ENCODE results near the gene CAMP. TPM values are rescaled to one million over a fixed set of nuclear protein-coding genes. Genes with fewer than 3 reads are reported as not detected.

Gene CAMP
- total RNA-seq, 1 donor from 2014 or later, result 2.3 TPM

- H3K9me3 ChIP-seq, result no peaks in the 10 kb centered on the region
- no peak overlapping the region for H3K4me3 ChIP-seq
- H3K4me1 ChIP-seq, result peaks cover 45% of the 10 kb centered on the region
- intact Hi-C loops (cut with DNase I), result no loop called here
- no peaks in the 10 kb centered on the region for H3K27me3 ChIP-seq (ENCODE audit: low read depth)
- peaks cover 24% of the 10 kb centered on the region for H3K36me3 ChIP-seq
- TF ChIP-seq, protein P1, sequence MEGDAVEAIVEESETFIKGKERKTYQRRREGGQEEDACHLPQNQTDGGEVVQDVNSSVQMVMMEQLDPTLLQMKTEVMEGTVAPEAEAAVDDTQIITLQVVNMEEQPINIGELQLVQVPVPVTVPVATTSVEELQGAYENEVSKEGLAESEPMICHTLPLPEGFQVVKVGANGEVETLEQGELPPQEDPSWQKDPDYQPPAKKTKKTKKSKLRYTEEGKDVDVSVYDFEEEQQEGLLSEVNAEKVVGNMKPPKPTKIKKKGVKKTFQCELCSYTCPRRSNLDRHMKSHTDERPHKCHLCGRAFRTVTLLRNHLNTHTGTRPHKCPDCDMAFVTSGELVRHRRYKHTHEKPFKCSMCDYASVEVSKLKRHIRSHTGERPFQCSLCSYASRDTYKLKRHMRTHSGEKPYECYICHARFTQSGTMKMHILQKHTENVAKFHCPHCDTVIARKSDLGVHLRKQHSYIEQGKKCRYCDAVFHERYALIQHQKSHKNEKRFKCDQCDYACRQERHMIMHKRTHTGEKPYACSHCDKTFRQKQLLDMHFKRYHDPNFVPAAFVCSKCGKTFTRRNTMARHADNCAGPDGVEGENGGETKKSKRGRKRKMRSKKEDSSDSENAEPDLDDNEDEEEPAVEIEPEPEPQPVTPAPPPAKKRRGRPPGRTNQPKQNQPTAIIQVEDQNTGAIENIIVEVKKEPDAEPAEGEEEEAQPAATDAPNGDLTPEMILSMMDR (IDR thresholded peaks at IDR 0.05), result no peak
- ATAC-seq, result no peak
- H3K27ac ChIP-seq, result no peak overlapping the region
- DNase-seq, result no peak
Observed at GRCh38 chr3:48245136-48245535, 21.8 kb downstream of the CAMP start.

GRCh38 chr3:48247401-48247811 is 24.1 kb downstream of the CAMP start:
- TF ChIP-seq, protein P1 (IDR thresholded peaks at IDR 0.05), result no peak
- peaks cover 31% of the 10 kb centered on the region for H3K4me1 ChIP-seq
- H3K36me3 ChIP-seq, result peaks cover 42% of the 10 kb centered on the region
- H3K27ac ChIP-seq, result peak overlapping the region; percentile 31
- ATAC-seq (peak; percentile 48 to 49), DNase-seq (no peak)
- no peaks in the 10 kb centered on the region for H3K27me3 ChIP-seq (ENCODE audit: low read depth)
- no peaks in the 10 kb centered on the region for H3K9me3 ChIP-seq
- intact Hi-C loops (cut with DNase I), result no loop called here
- H3K4me3 ChIP-seq, result no peak overlapping the region

- intact Hi-C loops (cut with DNase I), result no loop called here
- Histone ChIP-seq H3K9me3 (no peaks in the 10 kb centered on the region), H3K36me3 (peaks cover 42% of the 10 kb centered on the region), H3K4me1 (peaks cover 27% of the 10 kb centered on the region), H3K4me3 (no peak overlapping the region), H3K27me3 (ENCODE audit: low read depth) (no peaks in the 10 kb centered on the region), H3K27ac (no peak overlapping the region)
- ATAC-seq, result no peak
- no peak for DNase-seq
- TF ChIP-seq, protein P1 (IDR thresholded peaks at IDR 0.05), result no peak
Observed at GRCh38 chr3:48248095-48248850, 25.0 kb downstream of the CAMP start.

GRCh38 chr3:48256557-48256956 is 33.3 kb downstream of the CAMP start:
- Histone ChIP-seq H3K4me1 (no peaks in the 10 kb centered on the region), H3K4me3 (no peak overlapping the region), H3K9me3 (no peaks in the 10 kb centered on the region), H3K27me3 (ENCODE audit: low read depth) (no peaks in the 10 kb centered on the region), H3K27ac (no peak overlapping the region), H3K36me3 (peaks cover 18% of the 10 kb centered on the region)
- intact Hi-C loops (cut with DNase I), result no loop called here
- TF ChIP-seq, protein P1 (IDR thresholded peaks at IDR 0.05), result no peak
- DNase-seq (no peak), ATAC-seq (no peak)

DNA sequence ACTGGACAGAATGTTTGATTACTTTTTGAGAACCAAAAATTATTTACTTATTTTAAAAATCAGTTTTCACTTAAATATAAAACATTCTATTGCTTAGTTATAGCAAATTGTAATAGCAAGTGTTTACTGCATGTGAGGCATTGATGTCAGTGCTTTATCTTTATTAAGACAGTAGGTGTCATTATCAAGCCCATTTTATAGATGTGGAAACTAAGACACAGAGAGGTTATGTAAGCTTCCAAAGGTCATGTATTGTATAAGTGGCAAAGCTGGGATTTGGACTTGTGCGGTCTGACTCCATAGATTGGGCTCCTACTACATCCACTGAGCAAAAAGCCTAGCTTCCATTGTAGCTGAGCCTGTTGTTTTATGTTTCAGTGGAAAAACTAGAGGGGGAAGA is 35.2 kb downstream of the CAMP start:
- H3K4me3 ChIP-seq, result no peak overlapping the region
- H3K27ac ChIP-seq, result no peak overlapping the region
- H3K36me3 ChIP-seq, result peaks cover 31% of the 10 kb centered on the region
- H3K27me3 ChIP-seq (ENCODE audit: low read depth), result no peaks in the 10 kb centered on the region
- DNase-seq (no peak), ATAC-seq (no peak)
- TF ChIP-seq, protein P1 (IDR thresholded peaks at IDR 0.05), result no peak
- H3K9me3 ChIP-seq, result no peaks in the 10 kb centered on the region
- no peaks in the 10 kb centered on the region for H3K4me1 ChIP-seq
- intact Hi-C loops (cut with DNase I), result no loop called here

Measured in lower lobe of right lung (tissue), 2 donors.